K562 (cell line): ENCODE results near the gene HSD11B1L. TPM values are rescaled to one million over a fixed set of nuclear protein-coding genes. Genes with fewer than 3 reads are reported as not detected.
A peak's percentile ranks its signal among the peaks of the same experiment; 100 is the strongest.

Experiments used
- CBFB ChIP-seq: sonication (generic); formaldehyde crosslinking; IDR thresholded peaks from 2 replicates; pipeline ENCODE4 v1.4.0; 2020; ENCODE audit warnings: mild to moderate bottlenecking, missing genetic modification reagents
- CXXC5 ChIP-seq: fragments of 250-450 bp; sonication (Bioruptor Pico); IDR thresholded peaks from 2 replicates; pipeline ENCODE4 v1.8.0; 2022; ENCODE audit warnings: inconsistent platforms, mild to moderate bottlenecking, moderate library complexity
- DMBX1 ChIP-seq: fragments of 250-450 bp; sonication (Bioruptor Pico); IDR thresholded peaks from 2 replicates; pipeline ENCODE4 v1.8.0; 2022; ENCODE audit warnings: inconsistent platforms, mild to moderate bottlenecking, moderate library complexity, borderline replicate concordance
- ELF1 ChIP-seq: fragments of 200-800 bp; sonication (Bioruptor generic); IDR thresholded peaks from 2 replicates; pipeline ENCODE4 v1.6.1; 2016; ENCODE audit warnings: missing genetic modification characterization, missing compliant biosample characterization
- ETS2 ChIP-seq: IDR thresholded peaks from 2 replicates; pipeline ENCODE4 v1.6.1; 2016; ENCODE audit warnings: borderline replicate concordance, missing genetic modification characterization, mild to moderate bottlenecking, moderate library complexity, missing compliant biosample characterization; ENCODE audit not compliant: poor library complexity, severe bottlenecking
- KDM4B ChIP-seq, 2 experiments: fragments of 450-650 bp in 1 of 2; sonication (generic) in 1 of 2; IDR thresholded peaks; 2 replicates each; pipeline ENCODE4 v1.6.1; 2016 to 2017; ENCODE audit warnings: borderline replicate concordance in 2 of 2, antibody characterized with exemption in 1 of 2, low read depth in 1 of 2, mild to moderate bottlenecking in 1 of 2
- NONO ChIP-seq, 2 experiments: fragments of 200-400 bp in 1 of 2; fragments of 450-650 bp in 1 of 2; formaldehyde crosslinking in 1 of 2; IDR thresholded peaks; 2 replicates each; pipeline ENCODE4 v1.6.1; 2017; ENCODE audit warnings: low read depth in 2 of 2, mild to moderate bottlenecking in 2 of 2, moderate library complexity in 2 of 2, low read length in 1 of 2
- POLR2AphosphoS5 ChIP-seq: IDR thresholded peaks from 2 replicates; pipeline ENCODE4 v1.6.1; 2011; ENCODE audit warnings: mild to moderate bottlenecking, low read depth, low read length, moderate library complexity; ENCODE audit not compliant: control insufficient read depth, insufficient read depth
- PTRF ChIP-seq: fragments of 450-650 bp; IDR thresholded peaks from 2 replicates; pipeline ENCODE4 v1.6.1; 2016; ENCODE audit warnings: mild to moderate bottlenecking, missing genetic modification characterization, missing compliant biosample characterization
- STAG1 ChIP-seq: sonication (generic); formaldehyde crosslinking; IDR thresholded peaks from 2 replicates; pipeline ENCODE4 v1.5.0; 2020; ENCODE audit warnings: missing genetic modification reagents, borderline replicate concordance
- SUPT5H ChIP-seq: fragments of 450-650 bp; IDR thresholded peaks from 2 replicates; pipeline ENCODE4 v1.6.1; 2016
- YY1 ChIP-seq, 3 experiments: IDR thresholded peaks; 2 replicates each; pipeline ENCODE4 v1.6.1; 2011; ENCODE audit warnings: low read length in 2 of 3, mild to moderate bottlenecking in 2 of 3, moderate library complexity in 2 of 3, borderline replicate concordance in 1 of 3, control low read depth in 1 of 3, low read depth in 1 of 3; ENCODE audit not compliant: insufficient read depth in 3 of 3, insufficient replicate concordance in 2 of 3, control insufficient read depth in 1 of 3, insufficient read length in 1 of 3; ENCODE audit errors: extremely low read depth in 1 of 3
- ZNF197 ChIP-seq: fragments of 200-800 bp; sonication (Bioruptor generic); IDR thresholded peaks from 2 replicates; pipeline ENCODE4 v1.6.1; 2016; ENCODE audit warnings: low read depth, missing genetic modification characterization, missing compliant biosample characterization
- polyA plus RNA-seq, 8 experiments: library from polyadenylated mRNA; depleted of rRNA in 4 of 8; stranded (reverse) in 5 of 8; unstranded in 3 of 8; fragments of >200 nt; fragmentation: Nextera tagmentation in 2 of 8; fragmentation: Illumina TruSeq in 1 of 8; extraction: Ambion mirVana in 2 of 8; extraction: Trizol in 1 of 8; gene quantifications; 2 replicates each; pipeline versions ENCODE4 v1.2.1 to v1.2.3, GENCODE V29; 2011 to 2014; ENCODE audit warnings: inconsistent platforms in 1 of 8, missing spikeins in 1 of 8
- total RNA-seq, 7 experiments: library from RNA; depleted of rRNA in 6 of 7; stranded (reverse); fragments of >200 nt in 6 of 7; fragmentation: Illumina TruSeq in 2 of 7; extraction: Trizol in 2 of 7; gene quantifications; 2 replicates each; pipeline versions ENCODE4 v1.2.1 to v1.2.3, GENCODE V29; 2011 to 2021; ENCODE audit warnings: low replicate concordance in 1 of 7
- TF ChIP-seq, protein P1 (sequence below), 3 experiments: fragments of 200-800 bp in 1 of 3; fragments of 250-450 bp in 1 of 3; fragments of 450-650 bp in 1 of 3; sonication (Bioruptor Pico) in 1 of 3; sonication (Bioruptor generic) in 1 of 3; formaldehyde crosslinking in 1 of 3; IDR thresholded peaks; 2 replicates each; pipeline versions ENCODE4 v1.6.1 to v1.8.0; 2016 to 2022; ENCODE audit warnings: mild to moderate bottlenecking in 2 of 3, missing genetic modification characterization in 2 of 3, missing compliant biosample characterization in 1 of 3, moderate library complexity in 1 of 3
- TF ChIP-seq, protein P2 (sequence below): fragments of 250-450 bp; sonication (Bioruptor Pico); IDR thresholded peaks from 2 replicates; pipeline ENCODE4 v1.5.0; 2021
- TF ChIP-seq, protein P3 (sequence below): sonication (generic); formaldehyde crosslinking; IDR thresholded peaks from 2 replicates; pipeline ENCODE4 v1.8.1; 2023; ENCODE audit warnings: mild to moderate bottlenecking, missing genetic modification reagents, moderate library complexity
- TF ChIP-seq, protein P4 (sequence below): sonication (generic); formaldehyde crosslinking; IDR thresholded peaks from 2 replicates; pipeline ENCODE4 v1.8.0; 2022; ENCODE audit warnings: missing genetic modification reagents, mild to moderate bottlenecking, moderate library complexity, borderline replicate concordance

The HSD11B1L gene
- total and polyA plus RNA-seq, 9 of the 15 experiments (the other 6 are each of a cell fraction or from before 2014, with no cell fraction given) = 0.31 to 7.7 (median 2.3) TPM

DNA sequence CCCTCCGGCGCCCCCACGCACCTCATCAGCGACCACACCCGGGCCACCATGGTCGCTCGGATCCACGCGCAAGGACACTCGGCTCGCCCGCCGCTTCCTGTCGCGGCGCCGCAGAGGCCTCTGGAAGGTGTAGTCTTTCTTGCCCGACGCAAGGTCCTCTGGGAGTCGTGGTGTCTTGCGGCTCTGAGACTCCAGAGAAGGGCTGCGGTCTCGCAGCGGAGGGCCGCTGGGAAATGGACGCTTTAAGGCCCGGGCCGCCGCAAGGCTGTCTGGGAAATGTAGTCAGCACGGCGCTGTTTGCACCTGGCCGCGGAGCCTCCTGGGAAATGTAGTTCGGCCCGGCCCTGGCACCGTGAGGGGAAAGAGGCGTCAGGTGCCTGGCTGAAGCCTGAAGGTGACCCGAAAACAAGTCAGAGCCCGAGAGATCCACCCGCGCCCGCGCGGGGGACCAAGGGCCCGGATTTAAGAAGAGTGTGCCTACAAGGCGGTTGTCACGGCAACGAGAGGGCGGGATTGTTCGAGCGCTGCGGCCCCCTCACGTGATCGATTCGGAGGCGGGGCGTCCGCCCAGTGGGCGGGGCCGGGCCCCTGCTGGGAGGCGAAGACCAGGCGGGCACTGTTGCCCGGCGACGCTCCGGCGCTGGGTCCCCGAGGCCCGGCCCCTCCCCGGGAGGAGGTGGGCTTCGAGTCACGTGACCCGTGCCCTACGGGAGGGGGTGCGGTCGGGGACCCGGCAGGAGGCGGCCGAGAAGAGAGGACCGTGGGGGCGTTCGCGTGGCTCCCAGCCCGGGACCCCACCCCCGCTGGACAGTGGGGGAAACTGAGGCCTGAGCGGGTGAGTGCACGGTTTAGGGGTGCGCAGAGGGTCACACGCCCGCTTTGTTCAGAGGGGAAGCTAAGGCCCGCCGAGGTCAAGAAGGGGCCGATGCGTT lies at the start of gene HSD11B1L, which contains the start of gene MICOS13 (continued):
- TF ChIP-seq, protein P1, sequence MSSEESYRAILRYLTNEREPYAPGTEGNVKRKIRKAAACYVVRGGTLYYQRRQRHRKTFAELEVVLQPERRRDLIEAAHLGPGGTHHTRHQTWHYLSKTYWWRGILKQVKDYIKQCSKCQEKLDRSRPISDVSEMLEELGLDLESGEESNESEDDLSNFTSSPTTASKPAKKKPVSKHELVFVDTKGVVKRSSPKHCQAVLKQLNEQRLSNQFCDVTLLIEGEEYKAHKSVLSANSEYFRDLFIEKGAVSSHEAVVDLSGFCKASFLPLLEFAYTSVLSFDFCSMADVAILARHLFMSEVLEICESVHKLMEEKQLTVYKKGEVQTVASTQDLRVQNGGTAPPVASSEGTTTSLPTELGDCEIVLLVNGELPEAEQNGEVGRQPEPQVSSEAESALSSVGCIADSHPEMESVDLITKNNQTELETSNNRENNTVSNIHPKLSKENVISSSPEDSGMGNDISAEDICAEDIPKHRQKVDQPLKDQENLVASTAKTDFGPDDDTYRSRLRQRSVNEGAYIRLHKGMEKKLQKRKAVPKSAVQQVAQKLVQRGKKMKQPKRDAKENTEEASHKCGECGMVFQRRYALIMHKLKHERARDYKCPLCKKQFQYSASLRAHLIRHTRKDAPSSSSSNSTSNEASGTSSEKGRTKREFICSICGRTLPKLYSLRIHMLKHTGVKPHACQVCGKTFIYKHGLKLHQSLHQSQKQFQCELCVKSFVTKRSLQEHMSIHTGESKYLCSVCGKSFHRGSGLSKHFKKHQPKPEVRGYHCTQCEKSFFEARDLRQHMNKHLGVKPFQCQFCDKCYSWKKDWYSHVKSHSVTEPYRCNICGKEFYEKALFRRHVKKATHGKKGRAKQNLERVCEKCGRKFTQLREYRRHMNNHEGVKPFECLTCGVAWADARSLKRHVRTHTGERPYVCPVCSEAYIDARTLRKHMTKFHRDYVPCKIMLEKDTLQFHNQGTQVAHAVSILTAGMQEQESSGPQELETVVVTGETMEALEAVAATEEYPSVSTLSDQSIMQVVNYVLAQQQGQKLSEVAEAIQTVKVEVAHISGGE (CRISPR knock-in tag; IDR thresholded peaks at IDR 0.05) = peak in 2 of 3 experiments; percentile 56 to 95; a peak in 3 of 6 replicates
- TF ChIP-seq KDM4B (IDR thresholded peaks at IDR 0.05; ENCODE audit: borderline replicate concordance in 2 of 2, low read depth in 1 of 2) (0 out of 4 replicates have a peak, but pooled peaks of 1 of the 2 experiments have one; percentile 64), STAG1 (CRISPR knock-in tag) (no peak), CXXC5 (CRISPR knock-in tag) (peak; percentile 90), ZNF197 (CRISPR knock-in tag) (peak; percentile 89; the same call in 1 of the 2 replicates), PTRF (tag) (no peak), DMBX1 (CRISPR knock-in tag) (peak; percentile 75; the same call in 1 of the 2 replicates), ELF1 (tag) (peak; percentile 94), NONO (IDR thresholded peaks at IDR 0.05; ENCODE audit: low read depth in 2 of 2, low read length in 1 of 2) (0 out of 4 replicates have a peak, but pooled peaks of 1 of the 2 experiments have one; percentile 31), CBFB (peak; percentile 29; the same call in 1 of the 2 replicates), SUPT5H (peak; percentile 85; the same call in 1 of the 2 replicates), YY1 (IDR thresholded peaks at IDR 0.05; ENCODE audit: borderline replicate concordance in 1 of 3, control insufficient read depth in 1 of 3, extremely low read depth in 1 of 3, insufficient read depth in 3 of 3, insufficient read length in 1 of 3, insufficient replicate concordance in 2 of 3, low read depth in 1 of 3, low read length in 2 of 3) (peak; percentile 26 to 89 (median 84)), POLR2AphosphoS5 (peak; percentile 72), ETS2 (tag) (peak; percentile 53)
- TF ChIP-seq, protein P2, sequence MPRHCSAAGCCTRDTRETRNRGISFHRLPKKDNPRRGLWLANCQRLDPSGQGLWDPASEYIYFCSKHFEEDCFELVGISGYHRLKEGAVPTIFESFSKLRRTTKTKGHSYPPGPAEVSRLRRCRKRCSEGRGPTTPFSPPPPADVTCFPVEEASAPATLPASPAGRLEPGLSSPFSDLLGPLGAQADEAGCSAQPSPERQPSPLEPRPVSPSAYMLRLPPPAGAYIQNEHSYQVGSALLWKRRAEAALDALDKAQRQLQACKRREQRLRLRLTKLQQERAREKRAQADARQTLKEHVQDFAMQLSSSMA (CRISPR knock-in tag) = no peak
- TF ChIP-seq, protein P3, sequence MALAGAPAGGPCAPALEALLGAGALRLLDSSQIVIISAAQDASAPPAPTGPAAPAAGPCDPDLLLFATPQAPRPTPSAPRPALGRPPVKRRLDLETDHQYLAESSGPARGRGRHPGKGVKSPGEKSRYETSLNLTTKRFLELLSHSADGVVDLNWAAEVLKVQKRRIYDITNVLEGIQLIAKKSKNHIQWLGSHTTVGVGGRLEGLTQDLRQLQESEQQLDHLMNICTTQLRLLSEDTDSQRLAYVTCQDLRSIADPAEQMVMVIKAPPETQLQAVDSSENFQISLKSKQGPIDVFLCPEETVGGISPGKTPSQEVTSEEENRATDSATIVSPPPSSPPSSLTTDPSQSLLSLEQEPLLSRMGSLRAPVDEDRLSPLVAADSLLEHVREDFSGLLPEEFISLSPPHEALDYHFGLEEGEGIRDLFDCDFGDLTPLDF (CRISPR knock-in tag) = 0 out of 2 replicates have a peak, but pooled peaks have one; percentile 72
- TF ChIP-seq, protein P4, sequence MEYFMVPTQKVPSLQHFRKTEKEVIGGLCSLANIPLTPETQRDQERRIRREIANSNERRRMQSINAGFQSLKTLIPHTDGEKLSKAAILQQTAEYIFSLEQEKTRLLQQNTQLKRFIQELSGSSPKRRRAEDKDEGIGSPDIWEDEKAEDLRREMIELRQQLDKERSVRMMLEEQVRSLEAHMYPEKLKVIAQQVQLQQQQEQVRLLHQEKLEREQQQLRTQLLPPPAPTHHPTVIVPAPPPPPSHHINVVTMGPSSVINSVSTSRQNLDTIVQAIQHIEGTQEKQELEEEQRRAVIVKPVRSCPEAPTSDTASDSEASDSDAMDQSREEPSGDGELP (CRISPR knock-in tag) = peak; percentile 92
